Ammon's horn (tissue), 1 donor: Measurements from ENCODE around the gene SPEM1.
"Not testable (repeated sequence)": the region's sequence is repeated elsewhere in the genome, so short reads cannot be mapped to it uniquely, and the experiment has no call there.

Source experiments
- DNase-seq: peaks from one replicate; pipeline ENCODE4 v3.0.0-alpha.2; 2016; ENCODE audit warnings: low spot score

The SPEM1 gene

DNA sequence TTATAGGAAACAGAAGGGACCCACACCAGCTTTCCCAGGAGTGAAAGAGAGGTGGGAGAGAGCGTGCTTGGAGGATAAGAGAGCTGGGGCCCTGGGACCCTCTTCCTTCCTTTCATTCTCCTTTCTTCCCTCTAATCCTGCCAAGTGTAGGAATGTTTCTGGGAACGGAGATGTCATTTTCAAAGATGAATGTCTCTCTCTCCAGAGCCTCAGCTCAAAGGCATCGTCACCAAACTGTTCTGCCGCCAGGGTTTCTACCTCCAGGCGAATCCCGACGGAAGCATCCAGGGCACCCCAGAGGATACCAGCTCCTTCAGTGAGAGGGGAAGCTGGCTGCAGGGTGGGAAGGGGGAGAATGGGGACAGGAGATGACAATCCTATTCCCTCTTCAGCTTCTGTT, 21.1 kb downstream of the SPEM1 start:
- DNase-seq, result no peak

DNA sequence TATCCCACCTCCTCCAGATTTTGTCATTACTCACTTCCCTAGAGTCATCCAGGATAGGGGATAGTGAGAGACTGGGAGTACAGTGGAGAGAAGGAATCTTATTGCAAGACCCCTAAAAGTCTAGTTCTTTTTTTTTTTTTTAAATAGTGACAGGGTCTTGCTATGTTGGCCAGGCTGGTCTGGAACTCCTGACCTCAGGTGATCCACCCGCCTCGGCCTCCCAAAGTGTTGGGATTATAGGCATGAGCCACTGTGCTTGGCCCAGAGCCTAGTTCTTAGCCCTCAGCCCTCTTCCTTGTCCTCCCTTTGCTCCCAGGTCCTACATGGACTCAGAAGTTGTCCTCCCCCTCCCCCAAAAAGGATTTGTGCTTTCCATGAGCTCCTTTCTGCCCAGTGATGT, 22.0 kb downstream of the SPEM1 start:
- DNase-seq, result no peak

DNA sequence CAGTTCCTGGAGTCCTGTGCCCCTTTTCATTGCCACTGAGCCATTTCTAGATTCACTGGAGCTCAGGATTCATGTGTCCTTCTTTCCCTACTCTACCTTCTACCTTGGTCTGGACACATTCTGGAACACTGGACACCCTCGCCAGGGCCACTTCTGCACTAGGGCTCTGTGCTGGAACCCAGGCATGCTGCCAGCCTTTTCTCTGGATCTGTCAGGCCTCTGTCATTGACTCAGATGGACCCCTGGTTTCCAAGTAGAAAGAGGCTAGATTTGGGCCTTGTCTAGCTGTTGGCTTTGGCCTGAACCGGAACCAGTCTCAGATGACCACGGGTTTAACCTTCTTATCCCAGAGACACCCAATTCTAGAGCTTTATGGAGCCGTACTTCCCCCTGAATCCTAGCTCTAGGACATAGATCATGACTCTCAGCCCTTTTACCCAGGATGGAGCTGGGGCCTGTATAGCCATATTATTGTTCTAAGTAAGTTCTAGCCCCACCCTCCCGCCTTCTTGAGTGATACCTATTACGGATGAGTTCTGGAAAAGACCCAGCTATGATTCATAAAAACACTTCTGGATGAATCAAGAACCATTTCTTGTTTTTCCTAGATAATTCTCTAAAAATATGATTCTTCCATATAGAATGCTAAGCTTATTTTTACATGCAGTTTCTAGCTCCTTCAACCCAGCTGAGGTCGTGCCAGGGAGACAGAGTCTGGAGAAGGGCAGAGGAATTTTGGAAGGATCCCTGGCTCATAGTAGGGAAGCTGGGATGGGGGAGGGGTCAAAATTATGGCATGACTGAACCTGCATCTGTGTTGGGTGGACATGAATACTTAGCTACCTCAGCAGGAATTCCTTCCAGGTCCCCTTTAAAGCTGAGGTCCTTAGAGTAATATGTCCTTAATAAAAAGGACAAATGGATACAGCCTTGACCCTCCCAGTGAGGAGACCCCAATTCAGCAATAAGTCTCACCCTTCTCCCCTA, 23.7 kb downstream of the SPEM1 start:
- DNase-seq, result no peak

DNA sequence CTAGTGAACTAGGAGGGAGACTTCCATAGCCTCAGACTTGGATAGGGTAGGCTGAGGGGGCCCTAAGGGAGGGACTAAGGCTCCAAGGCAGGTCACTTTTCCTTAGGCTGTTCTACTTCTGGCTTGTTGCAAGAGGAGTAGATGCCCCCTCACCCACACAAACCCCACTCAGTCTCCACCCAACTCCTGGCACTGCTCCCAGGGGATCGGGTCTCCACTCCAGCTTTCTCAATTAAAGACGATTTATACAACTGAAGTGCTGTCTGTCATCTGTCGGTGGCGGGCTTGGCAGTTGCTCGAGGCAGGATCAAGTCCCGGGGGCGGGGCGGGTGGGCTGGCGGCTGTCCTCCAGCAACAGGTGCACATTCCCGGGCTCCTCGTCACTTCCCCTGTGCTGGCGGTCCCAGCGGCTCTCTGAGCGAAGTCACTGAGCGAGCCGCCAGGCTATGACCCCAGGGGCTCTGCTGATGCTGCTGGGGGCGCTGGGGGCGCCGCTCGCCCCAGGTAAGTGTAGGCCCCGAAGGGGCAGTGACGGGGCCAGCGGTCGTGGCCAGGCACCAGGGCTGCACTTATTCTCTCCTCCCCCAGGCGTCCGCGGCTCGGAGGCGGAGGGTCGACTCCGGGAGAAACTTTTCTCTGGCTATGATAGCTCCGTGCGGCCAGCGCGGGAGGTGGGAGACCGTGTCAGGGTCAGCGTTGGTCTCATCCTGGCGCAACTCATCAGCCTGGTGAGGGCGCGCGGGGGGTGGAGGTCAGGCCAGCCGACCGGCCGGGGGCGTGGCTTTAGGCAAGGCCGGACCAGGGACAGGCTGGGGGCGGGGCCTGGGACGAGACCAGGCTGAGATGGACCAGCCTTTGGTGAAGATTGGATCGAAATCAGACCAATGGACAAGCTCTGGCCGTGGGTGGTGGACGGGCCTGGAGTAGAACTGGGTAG, 24.8 kb downstream of the SPEM1 start, which contains the start of gene CHRNB1:
CHRNB1 (plus strand) TSS at position 380 of the 937 bp plus-strand sequence; CDS start at position 447, 67 bp downstream.
- DNase-seq, result peak; percentile 87

DNA sequence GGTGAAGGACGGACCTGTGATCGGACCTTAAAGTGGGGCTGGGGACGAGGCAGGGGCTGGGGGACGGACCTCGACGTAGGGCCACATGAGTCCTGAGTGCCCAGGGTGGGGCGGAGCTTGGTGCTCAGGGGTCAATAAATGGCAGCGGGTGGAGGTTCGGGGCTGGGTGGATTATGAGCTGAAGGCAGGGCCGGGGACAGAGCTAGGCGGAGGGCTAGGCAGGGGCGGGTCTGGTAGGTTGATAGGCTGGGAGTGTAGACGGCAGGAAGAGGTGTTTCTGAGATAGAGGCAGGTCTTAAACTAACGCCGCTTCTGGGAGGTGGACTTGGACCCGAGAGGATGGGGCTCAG, 25.5 kb downstream of the SPEM1 start:
- DNase-seq, result no peak

DNA sequence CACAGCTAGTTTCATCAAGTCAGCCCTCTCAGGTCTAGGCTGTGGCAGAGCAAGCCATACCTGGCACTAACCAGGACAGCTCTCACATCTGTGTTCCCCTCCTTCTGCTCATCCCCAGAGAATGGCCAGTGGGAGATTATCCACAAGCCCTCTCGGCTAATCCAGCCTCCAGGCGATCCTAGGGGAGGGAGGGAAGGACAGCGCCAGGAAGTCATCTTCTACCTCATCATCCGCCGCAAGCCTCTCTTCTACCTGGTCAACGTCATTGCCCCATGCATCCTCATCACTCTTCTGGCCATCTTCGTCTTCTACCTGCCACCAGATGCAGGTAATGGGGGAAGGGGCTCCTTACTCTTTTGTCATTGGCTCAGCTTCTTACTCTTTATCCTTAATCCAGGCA, 28.3 kb downstream of the SPEM1 start:
- no peak for DNase-seq

DNA sequence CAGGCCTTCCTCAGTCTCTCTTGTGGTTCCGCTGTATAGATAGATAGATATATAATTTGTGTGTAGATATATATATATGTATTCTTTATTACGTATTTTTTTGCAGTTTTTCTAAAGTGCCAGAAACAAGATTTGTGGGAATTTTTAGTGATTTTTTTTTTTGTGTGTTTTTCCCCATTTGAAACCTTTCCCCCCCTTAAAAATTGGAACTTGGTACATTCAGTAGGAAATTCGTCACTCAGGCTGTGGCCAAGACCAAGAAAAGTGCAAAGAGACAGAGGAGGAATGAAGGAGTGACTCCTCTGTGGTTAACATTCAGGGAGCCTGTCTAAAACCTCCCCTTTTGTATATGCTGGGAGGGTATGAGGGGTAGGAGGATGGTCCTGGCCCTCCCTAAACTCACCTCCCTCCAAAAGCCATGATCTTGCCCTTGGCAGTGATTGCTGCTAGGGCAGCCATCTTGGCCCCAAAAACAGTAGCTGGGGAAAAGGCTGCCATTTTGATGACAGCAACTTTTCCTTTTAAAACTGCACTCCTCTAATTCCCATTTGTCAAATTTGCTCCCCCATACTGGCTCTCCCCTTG, 39.9 kb downstream of the SPEM1 start:
- DNase-seq, result no peak

DNA sequence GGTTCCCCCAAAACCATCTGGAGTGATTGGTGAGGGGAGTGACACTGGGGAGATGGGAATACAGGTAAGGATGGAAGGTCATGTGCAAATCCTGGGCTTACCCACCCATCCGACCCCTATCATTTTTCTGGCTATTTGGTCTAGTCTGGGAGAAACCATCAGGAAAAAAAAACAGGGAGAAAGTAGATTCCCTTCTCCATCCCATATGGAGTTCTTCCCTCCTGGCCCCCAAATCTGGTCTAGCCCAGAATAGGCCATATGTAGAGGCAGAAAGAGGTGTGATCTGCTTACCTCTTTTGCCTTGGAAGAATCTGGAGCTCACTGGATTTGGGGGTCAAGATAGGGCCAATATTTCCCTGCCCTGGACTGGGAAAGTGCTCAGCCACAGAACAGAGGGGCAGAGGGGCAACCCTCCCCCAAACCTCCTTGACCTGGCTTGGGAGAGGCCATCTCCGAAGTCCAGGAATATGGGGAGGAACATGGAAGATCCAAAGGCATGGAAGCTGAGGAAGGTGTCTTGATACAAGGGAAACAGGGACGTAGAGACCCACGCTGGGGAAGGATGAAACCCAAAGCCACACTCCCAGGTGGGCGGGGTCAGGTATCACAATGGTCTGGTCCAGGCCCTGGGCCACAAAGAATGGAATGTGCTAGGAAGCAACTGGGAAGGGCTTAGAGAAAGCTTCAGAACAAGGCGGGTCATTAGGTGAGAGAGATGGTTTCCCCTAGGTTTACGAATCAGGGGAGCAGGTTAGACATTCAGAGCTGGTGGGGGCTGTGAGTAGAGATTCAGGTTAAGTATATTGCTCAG, 40.9 kb downstream of the SPEM1 start:
- no peak for DNase-seq

DNA sequence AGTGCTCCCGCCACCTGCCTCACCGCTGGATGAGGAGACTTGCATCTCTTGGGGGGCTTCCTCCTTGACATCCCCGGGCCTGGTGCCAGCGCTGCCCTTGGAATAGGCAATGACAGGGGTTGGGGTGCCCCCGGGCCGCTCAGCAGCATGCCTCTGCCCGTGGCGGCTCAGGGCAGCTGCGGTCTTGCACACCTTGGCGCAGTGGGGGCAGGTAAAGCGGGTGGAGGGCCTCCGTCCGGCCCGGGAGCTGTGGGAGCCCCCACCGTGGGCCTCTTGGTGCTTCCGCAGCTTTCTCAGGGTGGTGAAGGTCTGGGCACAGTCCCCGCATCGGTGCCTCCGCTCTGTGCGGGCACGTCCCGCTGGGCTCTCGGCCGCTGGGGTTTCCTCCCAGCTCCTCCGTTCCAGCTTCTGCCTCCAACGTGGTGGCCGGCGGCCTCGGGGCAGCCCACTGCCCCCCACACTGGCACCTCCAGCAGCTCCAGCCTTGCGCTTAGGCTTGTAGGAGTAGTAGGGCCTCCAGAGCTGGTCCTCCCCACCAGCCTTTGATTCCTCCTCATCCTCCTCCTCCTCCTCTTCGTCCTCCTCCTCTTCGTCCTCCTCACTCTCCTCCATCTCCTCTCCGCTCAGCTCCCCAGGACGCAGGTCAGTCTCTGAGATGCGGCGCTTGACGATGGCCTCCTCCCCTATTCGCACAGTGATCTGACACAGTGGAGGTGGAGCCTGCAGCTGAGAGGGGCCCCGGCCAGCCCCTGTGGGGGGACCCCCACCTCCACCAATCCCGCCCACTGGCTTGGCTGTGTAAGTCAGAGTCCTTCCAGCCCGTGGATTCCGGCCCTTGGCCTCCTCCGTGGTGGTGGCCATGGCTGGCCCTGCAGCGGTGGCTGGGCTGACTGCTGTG, 42.6 kb downstream of the SPEM1 start:
- DNase-seq, result no peak

DNA sequence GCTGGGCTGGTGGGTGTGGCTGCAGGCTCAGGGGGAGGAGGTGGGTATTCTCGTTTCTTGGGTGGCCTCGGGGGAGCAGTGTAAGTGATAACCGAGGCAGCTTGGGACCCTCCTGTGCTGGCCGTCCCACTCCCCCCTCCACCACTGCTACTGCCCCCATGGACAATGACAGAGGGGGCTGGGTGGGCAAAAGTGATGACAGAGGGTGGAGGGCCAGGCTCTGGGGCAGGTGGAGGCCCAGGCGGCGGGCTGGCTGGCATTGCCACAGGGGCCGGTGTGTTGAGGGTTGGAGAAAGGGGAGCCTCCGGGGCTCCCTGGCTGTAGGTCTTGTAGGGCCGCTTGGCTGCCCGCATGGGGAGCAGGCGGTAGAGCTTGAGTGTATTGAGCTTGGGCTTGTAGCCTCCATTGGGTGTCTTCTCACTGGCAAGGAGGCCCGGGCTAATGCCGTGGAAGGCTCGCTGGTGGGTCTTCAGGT, 43.3 kb downstream of the SPEM1 start:
- no peak for DNase-seq

DNA sequence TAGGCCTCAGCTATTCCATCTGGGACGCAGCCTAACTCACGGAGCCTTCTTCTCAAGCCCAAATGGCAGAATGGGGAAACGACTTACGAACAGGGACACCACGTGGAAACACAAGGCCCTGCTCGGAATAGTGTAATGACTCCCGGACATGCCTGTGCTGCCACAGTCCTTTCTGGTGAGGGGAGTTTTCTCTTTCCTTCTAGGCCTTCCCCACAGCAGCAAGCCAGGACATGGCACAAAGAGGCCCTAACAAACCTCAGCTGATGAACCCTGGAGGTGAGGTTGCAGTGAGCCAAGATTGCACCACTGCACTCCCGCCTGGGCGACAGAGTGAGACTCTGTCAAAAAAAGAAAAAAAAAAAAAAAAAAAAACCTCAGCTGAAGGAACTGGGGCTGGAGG, 44.0 kb downstream of the SPEM1 start:
- DNase-seq, result no peak

DNA sequence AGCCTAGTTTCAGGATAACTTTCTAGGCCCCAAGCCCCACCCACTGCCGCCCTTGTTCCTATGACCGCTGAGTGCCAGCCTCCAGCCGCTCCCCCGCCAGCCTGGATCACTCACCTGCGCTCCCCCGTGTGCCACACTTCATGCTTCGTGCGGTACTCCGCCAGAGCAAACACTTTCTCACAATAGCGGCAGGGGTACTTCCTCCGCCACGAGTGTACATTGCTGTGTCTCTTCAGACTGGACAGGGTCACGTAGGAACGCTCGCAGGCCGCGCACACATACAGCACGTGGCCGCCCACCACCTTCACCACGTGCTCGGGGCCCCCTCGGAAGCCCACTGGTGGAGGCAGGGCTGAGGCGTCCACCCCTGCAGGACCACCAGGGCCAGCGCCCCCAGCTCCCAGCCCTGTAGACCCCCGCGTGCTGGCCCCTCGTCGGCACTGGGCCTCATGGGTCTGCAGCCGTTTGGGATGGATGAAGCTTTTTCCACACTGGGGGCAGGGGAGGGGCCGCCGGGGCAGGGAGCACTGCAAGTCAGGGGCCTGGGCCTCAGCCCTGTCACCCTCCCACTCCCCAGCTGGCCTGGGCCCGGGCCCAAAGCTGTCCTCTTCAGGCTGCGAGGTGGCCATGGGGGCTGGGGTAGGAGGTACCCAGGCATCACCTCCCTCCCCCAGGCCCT, 45.6 kb downstream of the SPEM1 start:
- no peak for DNase-seq

DNA sequence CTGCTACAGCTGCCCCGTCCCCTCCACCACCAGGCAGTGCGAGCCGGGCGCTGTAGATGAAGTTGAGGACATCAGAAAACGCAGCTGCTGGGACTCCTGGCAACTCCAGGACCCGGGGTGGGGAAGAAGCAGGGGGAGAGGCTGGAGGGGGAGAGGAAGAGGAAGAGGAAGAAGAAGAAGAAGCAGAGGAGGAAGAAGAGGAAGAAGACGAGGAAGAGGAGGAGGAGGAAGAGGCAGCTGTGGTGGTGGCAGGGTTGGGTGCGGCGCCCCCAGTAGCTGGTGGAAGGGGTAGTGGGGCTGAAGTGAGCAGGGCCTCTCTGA, 46.2 kb downstream of the SPEM1 start:
- DNase-seq, result no peak

DNA sequence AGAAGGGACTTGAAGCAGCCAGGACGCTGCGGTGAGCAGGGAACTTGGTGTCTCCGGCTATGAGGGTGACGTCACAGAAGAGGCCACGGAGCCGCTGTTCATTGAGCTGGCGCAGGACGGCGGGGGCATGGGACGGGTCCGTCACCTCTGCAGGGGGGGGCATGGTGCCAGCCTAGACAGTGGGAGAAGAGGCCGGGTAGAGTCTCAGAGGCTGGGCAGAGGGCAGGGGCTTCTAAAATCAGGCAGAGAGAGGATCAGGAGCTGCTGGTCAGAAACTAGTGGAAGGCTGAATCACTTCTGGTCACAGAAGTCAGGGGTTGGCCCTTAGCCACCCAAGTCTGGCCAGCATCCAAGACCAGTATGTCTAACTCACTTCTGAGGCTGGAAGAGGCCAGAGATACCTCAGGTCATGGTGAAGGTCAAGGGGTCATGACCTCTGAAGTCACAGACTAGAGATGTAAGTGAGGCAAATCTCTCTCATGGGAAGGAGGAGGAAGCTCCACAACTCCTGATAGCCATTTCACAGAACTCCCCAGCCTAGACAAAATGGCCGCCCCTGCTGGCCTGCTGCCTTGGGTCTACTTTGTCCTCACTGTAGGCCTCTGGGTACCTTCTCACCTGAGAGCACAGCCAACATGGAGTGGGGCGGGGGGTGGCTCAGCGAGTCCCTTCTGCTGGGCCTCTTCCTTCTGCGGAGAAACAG, 46.7 kb downstream of the SPEM1 start:
- DNase-seq, result peak; percentile 31

DNA sequence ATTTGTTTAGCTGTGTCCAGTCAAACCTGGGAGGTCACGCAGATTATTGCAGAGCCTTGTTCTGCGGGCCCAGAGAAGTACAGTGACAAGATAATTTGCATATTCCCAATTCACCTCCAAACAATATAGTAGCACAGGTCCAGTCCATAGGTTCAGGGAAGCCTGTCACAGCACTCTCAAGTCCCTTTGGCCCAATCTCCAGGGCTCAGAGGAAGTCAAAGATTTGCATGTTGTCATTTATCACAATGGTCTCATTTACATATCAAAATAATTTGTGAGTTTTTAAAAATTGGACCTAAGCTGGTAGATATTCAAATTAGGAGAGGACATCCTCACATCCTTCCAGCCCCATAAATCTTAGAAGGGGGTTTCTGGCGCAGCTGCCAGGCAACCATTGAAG, 47.4 kb downstream of the SPEM1 start:
- no peak for DNase-seq

DNA sequence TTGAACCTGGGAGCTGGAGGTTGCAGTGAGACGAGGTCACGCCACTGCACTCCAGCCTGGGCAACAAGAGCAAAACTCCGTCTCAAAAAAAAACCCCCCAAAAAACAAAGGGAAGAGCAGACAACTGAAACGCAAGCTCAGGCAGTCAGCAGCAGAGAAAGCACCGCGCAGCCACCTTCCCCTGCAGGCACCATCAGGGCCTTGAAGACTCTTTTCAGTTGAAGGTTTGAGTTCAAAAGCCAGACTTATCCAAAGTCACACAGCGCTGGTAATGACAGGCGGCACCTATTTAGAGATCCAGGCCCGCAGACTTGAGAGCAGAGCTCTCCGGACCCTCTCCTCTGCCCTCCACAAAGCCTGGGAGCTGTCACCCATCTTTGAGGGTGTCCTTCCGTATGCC, 48.2 kb downstream of the SPEM1 start:
- no peak for DNase-seq

DNA sequence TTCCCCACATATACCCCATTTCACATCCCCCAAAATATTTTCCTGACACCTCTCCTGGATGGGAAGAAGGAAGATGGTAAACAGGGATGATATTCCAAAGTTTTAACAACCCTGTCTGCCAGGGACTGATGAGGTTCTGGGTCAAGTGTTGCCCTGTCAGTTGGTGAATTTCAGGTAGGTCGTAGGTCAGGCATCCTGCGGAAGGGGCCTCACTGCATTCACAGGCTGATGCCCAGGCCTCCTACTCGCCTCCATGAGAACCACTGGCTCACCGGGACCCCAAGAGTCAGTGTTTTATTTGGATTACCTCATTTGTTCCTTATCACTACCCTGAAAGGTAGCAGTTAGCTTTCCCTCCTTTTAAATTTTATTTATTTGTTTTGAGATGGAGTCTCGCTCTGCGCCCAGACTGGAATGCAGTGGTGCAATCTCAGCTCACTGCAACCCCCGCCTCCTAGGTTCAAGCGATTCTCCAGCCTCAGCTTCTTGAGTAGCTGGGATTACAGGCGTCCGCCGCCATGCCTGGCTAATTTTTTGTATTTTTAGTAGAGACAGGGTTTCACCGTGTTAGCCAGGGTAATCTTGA, 48.8 kb downstream of the SPEM1 start:
- no peak for DNase-seq

DNA sequence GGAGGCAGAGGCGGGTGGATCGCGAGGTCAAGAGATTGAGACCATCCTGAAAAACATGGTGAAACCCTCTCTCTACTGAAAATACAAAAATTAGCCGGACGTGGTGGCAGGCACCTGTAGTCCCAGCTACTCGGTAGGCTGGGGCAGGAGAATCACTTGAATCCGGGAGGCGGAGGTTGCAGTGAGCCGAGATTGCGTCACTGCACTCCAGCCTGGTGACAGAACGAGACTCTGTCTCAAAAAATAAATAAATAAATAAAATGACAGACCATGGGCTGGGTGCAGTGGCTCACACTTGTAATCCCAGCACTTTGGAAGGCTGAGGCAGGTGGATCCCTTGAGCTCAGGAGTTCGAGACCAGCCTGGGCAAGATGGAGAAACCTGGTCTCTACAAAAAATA, 49.7 kb downstream of the SPEM1 start:
- not testable (repeated sequence) for DNase-seq

DNA sequence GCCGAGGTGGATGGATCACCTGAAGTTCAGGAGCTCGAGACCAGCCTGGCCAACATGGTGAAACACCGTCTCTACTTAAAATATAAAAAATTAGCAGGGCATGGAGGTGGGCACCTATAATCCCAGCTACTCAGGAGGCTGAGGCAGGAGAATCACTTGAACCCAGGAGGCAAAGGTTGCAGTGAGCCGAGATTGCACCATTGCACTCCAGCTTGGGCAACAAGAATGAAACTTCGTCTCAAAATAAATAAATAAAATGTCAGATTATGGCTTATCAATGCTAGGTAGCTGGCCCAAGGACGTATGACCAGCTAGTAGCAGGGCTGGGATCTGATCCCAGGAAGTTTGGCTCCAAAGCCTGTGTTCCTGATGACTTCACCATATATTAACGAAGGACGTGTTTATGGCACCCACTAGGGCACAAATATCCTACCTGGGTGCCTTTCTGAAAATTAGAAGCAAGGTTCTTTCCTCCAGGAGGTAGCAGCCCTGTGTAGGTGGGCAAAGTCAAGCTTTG, 50.4 kb downstream of the SPEM1 start:
- not testable (repeated sequence) for DNase-seq
